Karpas-422 (cell line): ENCODE data around the gene AQP12A. TPM values are rescaled to one million over a fixed set of nuclear protein-coding genes. Genes with fewer than 3 reads are reported as not detected.

Experiments used
- DNase-seq: peaks from one replicate; pipeline ENCODE4 v3.0.0-alpha.2; 2015
- H2AFZ ChIP-seq: fragments of 200-600 bp; sonication (generic); 2 replicates; pipeline ENCODE4 v1.6.1; 2014; ENCODE audit warnings: antibody characterized with exemption, low read length, mixed read lengths
- H3K27ac ChIP-seq: fragments of 200-600 bp; sonication (generic); 2 replicates; pipeline ENCODE4 v1.5.1; 2014; ENCODE audit warnings: mild to moderate bottlenecking, low read length, moderate library complexity
- H3K27me3 ChIP-seq: fragments of 200-600 bp; sonication (generic); 2 replicates; pipeline ENCODE4 v1.6.1; 2014; ENCODE audit warnings: low read length, mixed read lengths
- H3K36me3 ChIP-seq: fragments of 200-600 bp; sonication (generic); 2 replicates; pipeline ENCODE4 v1.6.1; 2014; ENCODE audit warnings: low read length, mixed read lengths; ENCODE audit not compliant: insufficient read depth
- H3K4me1 ChIP-seq: fragments of 200-600 bp; sonication (generic); 2 replicates; pipeline ENCODE4 v1.6.1; 2014; ENCODE audit warnings: mild to moderate bottlenecking, low read length, mixed read lengths
- H3K4me2 ChIP-seq: fragments of 200-600 bp; sonication (generic); 2 replicates; pipeline ENCODE4 v1.6.1; 2014; ENCODE audit warnings: low read length, low read depth, mild to moderate bottlenecking; ENCODE audit not compliant: poor library complexity, severe bottlenecking
- H3K4me3 ChIP-seq: fragments of 200-600 bp; sonication (generic); 2 replicates; pipeline ENCODE4 v1.5.1; 2014; ENCODE audit warnings: mild to moderate bottlenecking, antibody characterized with exemption, low read length, mixed read lengths
- H3K79me2 ChIP-seq: fragments of 200-600 bp; sonication (generic); 2 replicates; pipeline ENCODE4 v1.6.1; 2014; ENCODE audit warnings: mild to moderate bottlenecking, low read length, mixed read lengths
- H3K9ac ChIP-seq: fragments of 200-600 bp; sonication (generic); 2 replicates; pipeline ENCODE4 v1.6.0; 2014; ENCODE audit warnings: low read length
- H3K9me2 ChIP-seq: fragments of 200-600 bp; sonication (generic), shearing (Covaris generic); replicated peaks from 2 replicates; pipeline ENCODE4 v1.6.0; 2014; ENCODE audit warnings: mild to moderate bottlenecking, low read length, moderate library complexity; ENCODE audit not compliant: insufficient read depth
- H3K9me3 ChIP-seq: fragments of 300-700, 200-600 bp; sonication (generic); 2 replicates; pipeline ENCODE4 v1.6.1; 2014; ENCODE audit warnings: low read length, mixed read lengths
- H4K20me1 ChIP-seq: fragments of 200-600 bp; sonication (generic); 2 replicates; pipeline ENCODE4 v1.6.1; 2014; ENCODE audit warnings: mild to moderate bottlenecking, antibody characterized with exemption, low read length, low read depth; ENCODE audit not compliant: insufficient read depth
- total RNA-seq: library from RNA; depleted of rRNA; stranded (reverse); fragments of >200 nt; shearing (Covaris generic); gene quantifications from 2 replicates; pipeline ENCODE4 v1.2.3, GENCODE V29; 2014; ENCODE audit warnings: low replicate concordance

Gene AQP12A
- total RNA-seq, 1 experiment from 2014 or later, result not detected

GRCh38 chr2:240645801-240646175, 45.9 kb upstream of the AQP12A start:
- no peak for DNase-seq
- H3K9ac ChIP-seq, result no peak overlapping the region

GRCh38 chr2:240646176-240646899, 45.3 kb upstream of the AQP12A start:
- Histone ChIP-seq H2AFZ (no peak overlapping the region), H3K4me1 (no peaks in the 10 kb centered on the region), H3K4me2 (no peak overlapping the region), H3K9me3 (no peaks in the 10 kb centered on the region), H3K27me3 (no peaks in the 10 kb centered on the region), H3K79me2 (no peaks in the 10 kb centered on the region), H3K4me3 (no peak overlapping the region), H3K9me2 (no peaks in the 10 kb centered on the region), H3K36me3 (no peaks in the 10 kb centered on the region), H3K9ac (no peak overlapping the region), H3K27ac (no peak overlapping the region), H4K20me1 (no peaks in the 10 kb centered on the region)
- no peak for DNase-seq

More at GRCh38 chr2:240645801-240646175, 45.9 kb upstream of the AQP12A start:
- Histone ChIP-seq H3K36me3 (no peaks in the 10 kb centered on the region), H3K4me1 (no peaks in the 10 kb centered on the region), H3K9me2 (no peaks in the 10 kb centered on the region), H3K79me2 (no peaks in the 10 kb centered on the region), H3K4me3 (no peak overlapping the region), H3K27ac (no peak overlapping the region), H4K20me1 (no peaks in the 10 kb centered on the region), H3K27me3 (no peaks in the 10 kb centered on the region), H2AFZ (no peak overlapping the region), H3K4me2 (no peak overlapping the region), H3K9me3 (no peaks in the 10 kb centered on the region)

GRCh38 chr2:240646900-240647502, 44.7 kb upstream of the AQP12A start:
- Histone ChIP-seq H3K4me3 (no peak overlapping the region), H3K9ac (no peak overlapping the region), H3K4me1 (no peaks in the 10 kb centered on the region), H3K9me3 (no peaks in the 10 kb centered on the region), H3K27ac (no peak overlapping the region), H3K9me2 (no peaks in the 10 kb centered on the region), H2AFZ (no peak overlapping the region), H3K4me2 (no peak overlapping the region), H3K36me3 (no peaks in the 10 kb centered on the region), H3K79me2 (no peaks in the 10 kb centered on the region), H3K27me3 (no peaks in the 10 kb centered on the region), H4K20me1 (no peaks in the 10 kb centered on the region)
- no peak for DNase-seq

GRCh38 chr2:240647503-240648154, 44.0 kb upstream of the AQP12A start:
- Histone ChIP-seq H3K27me3 (no peaks in the 10 kb centered on the region), H3K4me2 (no peak overlapping the region), H3K9me3 (no peaks in the 10 kb centered on the region), H3K79me2 (no peaks in the 10 kb centered on the region), H3K4me3 (no peak overlapping the region), H2AFZ (no peak overlapping the region), H3K27ac (no peak overlapping the region), H4K20me1 (no peaks in the 10 kb centered on the region), H3K9ac (no peak overlapping the region), H3K4me1 (no peaks in the 10 kb centered on the region), H3K9me2 (no peaks in the 10 kb centered on the region), H3K36me3 (no peaks in the 10 kb centered on the region)
- DNase-seq, result no peak

GRCh38 chr2:240648155-240648649, 43.5 kb upstream of the AQP12A start:
- Histone ChIP-seq H3K9me3 (no peaks in the 10 kb centered on the region), H3K4me1 (no peaks in the 10 kb centered on the region), H3K4me3 (no peak overlapping the region), H3K4me2 (no peak overlapping the region), H3K27me3 (no peaks in the 10 kb centered on the region), H2AFZ (no peak overlapping the region), H3K36me3 (no peaks in the 10 kb centered on the region), H4K20me1 (no peaks in the 10 kb centered on the region), H3K79me2 (no peaks in the 10 kb centered on the region), H3K9ac (no peak overlapping the region), H3K9me2 (no peaks in the 10 kb centered on the region), H3K27ac (no peak overlapping the region)
- DNase-seq, result no peak

- H3K36me3 ChIP-seq, result no peaks in the 10 kb centered on the region
- H3K27ac ChIP-seq, result no peak overlapping the region
- DNase-seq, result no peak
- H4K20me1 ChIP-seq, result no peaks in the 10 kb centered on the region
- H3K9ac ChIP-seq, result no peak overlapping the region
- no peak overlapping the region for H2AFZ ChIP-seq
- no peaks in the 10 kb centered on the region for H3K79me2 ChIP-seq
- H3K9me2 ChIP-seq, result no peaks in the 10 kb centered on the region
- H3K27me3 ChIP-seq, result no peaks in the 10 kb centered on the region
- H3K4me2 ChIP-seq, result no peak overlapping the region
- H3K4me3 ChIP-seq, result no peak overlapping the region
- H3K9me3 ChIP-seq, result no peaks in the 10 kb centered on the region
- H3K4me1 ChIP-seq, result no peaks in the 10 kb centered on the region
These were observed 42.9 kb upstream of the AQP12A start for GRCh38 chr2:240648650-240649275.

- no peaks in the 10 kb centered on the region for H3K9me3 ChIP-seq
- H4K20me1 ChIP-seq, result no peaks in the 10 kb centered on the region
- H3K79me2 ChIP-seq, result no peaks in the 10 kb centered on the region
- no peak overlapping the region for H2AFZ ChIP-seq
- H3K27ac ChIP-seq, result no peak overlapping the region
- no peak for DNase-seq
- no peak overlapping the region for H3K9ac ChIP-seq
- no peaks in the 10 kb centered on the region for H3K27me3 ChIP-seq
- no peaks in the 10 kb centered on the region for H3K4me1 ChIP-seq
- H3K36me3 ChIP-seq, result no peaks in the 10 kb centered on the region
- no peak overlapping the region for H3K4me3 ChIP-seq
- no peak overlapping the region for H3K4me2 ChIP-seq
- H3K9me2 ChIP-seq, result no peaks in the 10 kb centered on the region
These were observed 42.3 kb upstream of the AQP12A start for GRCh38 chr2:240649331-240649730.
